Suprapubic skin (tissue), 4 donors: ENCODE results near the gene TNS1.

ENCODE experiments used
- CTCF ChIP-seq, 2 donors: fragments of 200-600 bp in 1 of 2; fragments of 450-650 bp in 1 of 2; sonication (generic) in 1 of 2; IDR thresholded peaks; one replicate each; pipeline ENCODE4 v1.5.1; 2016 to 2019; ENCODE audit warnings: antibody characterized with exemption in 2 of 2, mild to moderate bottlenecking in 1 of 2, moderate library complexity in 1 of 2
- EP300 ChIP-seq: sonication (generic); formaldehyde crosslinking; IDR thresholded peaks from one replicate; pipeline ENCODE4 v1.6.1; 2017; ENCODE audit warnings: antibody characterized with exemption
- POLR2AphosphoS5 ChIP-seq, 3 donors: sonication (generic); formaldehyde crosslinking; IDR thresholded peaks; one replicate each; pipeline ENCODE4 v1.6.1; 2017; ENCODE audit warnings: antibody characterized with exemption in 3 of 3

DNA sequence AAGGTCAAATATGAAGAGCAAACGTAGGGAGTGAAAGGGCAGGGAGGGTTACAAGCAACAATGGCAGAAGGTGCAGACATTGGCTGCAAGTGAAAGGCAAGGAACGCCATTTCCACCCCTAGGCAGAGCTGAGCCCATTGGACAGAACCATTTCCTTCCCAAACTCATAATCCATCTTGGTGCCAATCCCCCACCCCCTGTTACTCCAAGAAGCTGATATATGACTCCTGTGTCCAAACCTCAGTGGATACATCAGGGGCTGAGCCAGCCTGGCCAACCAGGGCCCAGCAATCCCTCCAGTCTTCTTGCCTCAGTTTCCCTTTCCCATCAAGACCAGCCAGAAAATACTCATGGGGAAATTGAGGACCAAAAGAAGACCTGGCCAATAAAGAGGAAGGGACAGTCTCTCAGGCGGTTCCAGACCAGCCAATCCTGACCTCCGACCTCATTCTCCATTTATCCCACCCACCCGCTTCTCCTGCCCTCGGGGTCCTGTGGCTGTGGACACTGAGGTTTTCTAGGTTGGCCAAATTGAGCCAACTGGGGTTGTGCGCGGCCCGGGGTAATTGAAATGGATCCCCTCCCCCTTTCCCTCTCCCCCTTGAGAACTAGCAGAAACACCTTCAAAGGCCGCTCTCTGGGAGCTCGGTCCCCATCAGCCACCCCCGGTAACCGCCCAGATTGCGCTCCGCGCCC, 24.8 kb downstream of the TNS1 start:
- TF ChIP-seq CTCF (IDR thresholded peaks at IDR 0.05) = no peak
- no peak for TF ChIP-seq EP300
- TF ChIP-seq POLR2AphosphoS5 (IDR thresholded peaks at IDR 0.05) = no peak
